ENCODE measurements around the gene LRRC9.

LRRC9 gene

DNA sequence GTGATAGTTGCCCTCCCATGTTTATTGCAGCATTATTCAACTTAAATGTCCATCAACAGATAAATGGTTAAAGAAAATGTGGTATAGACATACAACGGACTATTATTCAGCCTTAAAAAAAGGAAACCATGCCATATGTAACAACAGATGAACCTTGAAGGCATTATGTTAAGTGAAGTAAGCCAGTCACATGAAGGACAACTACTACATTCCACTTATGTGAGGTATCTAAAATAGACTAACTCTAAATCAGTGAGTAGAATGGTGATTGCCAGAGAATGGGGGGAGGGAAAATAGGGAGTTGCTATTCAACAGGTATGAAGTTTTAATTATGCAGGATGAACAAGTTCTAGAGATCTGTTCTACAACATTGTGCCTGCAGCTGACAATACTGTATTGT lies 181.8 kb downstream of the LRRC9 start:
- H3K27ac Mint-ChIP-seq, result no peak overlapping the region
- peaks cover 7% of the 10 kb centered on the region for H3K4me1 Mint-ChIP-seq
- no peaks in the 10 kb centered on the region for H3K27me3 Mint-ChIP-seq
- no peak overlapping the region for H3K4me3 Mint-ChIP-seq
- H3K9me3 Mint-ChIP-seq, result no peaks in the 10 kb centered on the region
- ATAC-seq, result no peak
- H3K36me3 Mint-ChIP-seq, result peaks cover 31% of the 10 kb centered on the region

DNA sequence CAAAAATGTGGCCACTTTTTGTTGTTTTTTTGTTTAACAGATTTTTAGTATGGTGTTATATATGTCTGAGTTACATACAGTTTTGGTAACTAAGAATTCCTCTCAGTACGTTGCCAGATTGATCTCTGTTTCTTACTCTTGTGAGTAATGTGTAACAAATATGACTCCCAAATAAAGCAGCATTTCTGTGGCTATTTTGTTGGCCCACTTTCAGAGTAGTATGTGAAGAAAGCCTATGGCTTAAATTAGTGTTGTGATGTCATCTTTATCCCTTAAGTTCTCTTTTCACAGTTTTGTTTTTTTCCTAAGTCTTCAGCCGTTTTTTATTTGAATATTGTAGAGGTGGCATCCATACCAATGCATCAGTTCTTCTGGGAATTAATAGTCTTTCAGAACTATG lies 182.4 kb downstream of the LRRC9 start:
- Mint-ChIP-seq H3K27ac (no peak overlapping the region), H3K27me3 (no peaks in the 10 kb centered on the region), H3K4me3 (no peak overlapping the region), H3K4me1 (peaks cover 7% of the 10 kb centered on the region), H3K36me3 (peaks cover 31% of the 10 kb centered on the region), H3K9me3 (no peaks in the 10 kb centered on the region)
- no peak for ATAC-seq

DNA sequence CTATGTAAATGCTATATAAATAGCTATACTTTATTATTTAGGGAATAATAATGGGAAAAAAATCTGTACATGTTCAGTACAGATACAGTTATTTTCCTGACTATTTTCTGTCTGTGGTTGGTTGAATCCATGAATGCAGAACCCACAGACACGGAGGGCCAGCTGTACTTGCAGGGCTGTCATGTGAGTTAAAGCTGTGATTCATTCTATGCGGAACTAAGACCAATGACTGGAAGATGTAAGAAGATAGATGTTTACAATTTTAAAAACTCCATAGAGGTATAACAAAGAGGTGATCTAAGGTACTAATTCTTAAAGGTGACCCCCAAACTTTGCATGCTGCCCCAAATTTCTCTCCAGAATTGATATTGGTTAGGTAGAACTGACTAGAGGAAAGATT lies 186.4 kb downstream of the LRRC9 start:
- Mint-ChIP-seq H3K36me3 (peaks cover 45% of the 10 kb centered on the region), H3K27ac (no peak overlapping the region), H3K27me3 (no peaks in the 10 kb centered on the region), H3K4me1 (no peaks in the 10 kb centered on the region), H3K4me3 (no peak overlapping the region), H3K9me3 (no peaks in the 10 kb centered on the region)
- no peak for ATAC-seq

DNA sequence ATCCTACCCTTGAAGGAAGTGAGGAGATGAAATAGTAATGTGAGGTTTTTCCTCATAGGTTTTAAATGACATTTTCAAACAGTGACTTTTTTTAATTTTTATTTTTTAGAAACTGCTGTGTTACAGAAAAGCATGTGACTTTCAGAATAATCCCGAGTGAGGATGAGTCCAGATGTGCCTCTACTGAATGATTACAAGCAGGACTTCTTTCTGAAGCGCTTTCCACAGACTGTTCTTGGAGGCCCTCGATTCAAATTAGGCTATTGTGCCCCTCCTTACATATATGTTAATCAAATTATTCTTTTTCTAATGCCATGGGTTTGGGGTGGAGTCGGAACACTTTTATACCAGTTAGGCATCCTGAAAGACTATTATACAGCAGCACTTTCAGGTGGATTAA lies 187.5 kb downstream of the LRRC9 start:
- Mint-ChIP-seq H3K4me3 (no peak overlapping the region), H3K27me3 (no peaks in the 10 kb centered on the region), H3K27ac (no peak overlapping the region), H3K9me3 (no peaks in the 10 kb centered on the region), H3K36me3 (peaks cover 45% of the 10 kb centered on the region), H3K4me1 (no peaks in the 10 kb centered on the region)
- no peak for ATAC-seq

DNA sequence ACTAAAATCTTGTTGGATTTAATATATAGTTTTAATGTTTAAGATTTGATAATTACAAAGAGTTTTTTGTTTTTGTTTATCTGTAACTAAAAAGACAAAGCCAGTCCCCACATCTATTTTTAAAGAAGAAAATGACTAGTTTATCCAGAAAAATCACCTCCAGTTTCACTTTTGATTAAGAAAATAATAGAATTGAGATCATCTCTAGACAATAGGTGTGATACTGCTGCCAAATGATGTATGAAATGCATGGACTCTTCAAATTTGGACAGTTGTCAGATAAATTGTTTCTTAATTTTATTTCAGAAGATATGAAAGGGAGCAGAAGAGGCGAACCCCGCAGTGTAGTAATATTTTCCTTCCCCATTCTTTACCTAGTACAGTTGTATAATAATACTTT lies 191.8 kb downstream of the LRRC9 start:
- H3K36me3 Mint-ChIP-seq, result peaks cover 56% of the 10 kb centered on the region
- H3K27me3 Mint-ChIP-seq, result no peaks in the 10 kb centered on the region
- H3K27ac Mint-ChIP-seq, result no peak overlapping the region
- no peaks in the 10 kb centered on the region for H3K4me1 Mint-ChIP-seq
- no peak for ATAC-seq
- H3K9me3 Mint-ChIP-seq, result no peaks in the 10 kb centered on the region
- no peak overlapping the region for H3K4me3 Mint-ChIP-seq
